HG02678 (cell line): ENCODE data around the gene ROMO1.
"Not testable (repeated sequence)": the region's sequence is repeated elsewhere in the genome, so short reads cannot be mapped to it uniquely, and the experiment has no call there.

Experiments used
- ATAC-seq: cut with Tn5 transposase; IDR thresholded peaks from one replicate; pipeline ENCODE4 v1.9.1; 2021; ENCODE audit warnings: mild to moderate bottlenecking, moderate library complexity; ENCODE audit not compliant: unreplicated experiment

ROMO1 gene

GRCh38 chr20:35709259-35709658 lies 10.1 kb downstream of the ROMO1 start:
- ATAC-seq, result no peak

GRCh38 chr20:35710039-35710438 lies 10.8 kb downstream of the ROMO1 start:
- ATAC-seq, result no peak

GRCh38 chr20:35710884-35711587 lies 11.8 kb downstream of the ROMO1 start:
- no peak for ATAC-seq

- no peak for ATAC-seq
Observed at GRCh38 chr20:35711588-35712209, 12.5 kb downstream of the ROMO1 start.

- not testable (repeated sequence) for ATAC-seq
Observed at GRCh38 chr20:35713120-35713519, 13.9 kb downstream of the ROMO1 start.

- ATAC-seq, result no peak
Observed at GRCh38 chr20:35714127-35714526, 14.9 kb downstream of the ROMO1 start.

- no peak for ATAC-seq
Observed at GRCh38 chr20:35715652-35716051, 16.4 kb downstream of the ROMO1 start.

DNA sequence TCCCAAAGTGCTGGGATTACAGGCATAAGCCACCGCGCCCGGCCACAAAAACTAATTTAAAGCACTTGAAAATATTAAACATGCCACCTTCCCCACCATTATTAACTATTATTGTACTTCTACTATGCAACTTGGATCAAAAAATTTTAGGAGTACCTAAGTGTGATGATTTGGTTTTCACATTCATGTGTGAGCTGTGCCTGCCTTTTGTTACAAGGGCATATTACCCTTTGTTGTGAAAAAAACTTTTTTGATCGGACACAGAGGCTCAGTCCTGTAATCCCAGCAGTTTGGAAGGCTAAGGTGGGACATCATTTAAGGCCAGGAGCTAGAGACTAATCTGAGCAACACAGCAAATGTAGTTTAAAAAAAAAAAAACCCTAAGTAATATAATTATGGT lies 17.1 kb downstream of the ROMO1 start:
- ATAC-seq, result no peak

DNA sequence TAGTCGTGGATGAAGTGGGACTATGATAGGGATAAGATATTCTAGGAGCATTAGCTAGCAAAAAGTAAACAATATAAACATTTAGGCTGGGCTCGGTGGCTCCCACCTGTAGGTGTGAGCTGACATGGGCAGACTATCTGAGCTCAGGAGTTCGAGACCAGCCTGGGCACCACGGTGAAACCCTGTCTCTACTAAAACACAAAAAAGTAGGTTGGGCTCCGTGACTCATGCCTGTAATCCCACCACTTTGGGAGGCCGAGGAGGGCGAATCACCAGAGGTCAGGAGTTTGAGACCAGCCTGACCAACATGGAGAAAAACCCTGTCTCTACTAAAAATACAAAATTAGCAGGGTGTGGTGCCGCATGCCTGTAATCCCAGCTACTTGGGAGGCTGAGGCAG lies 19.1 kb downstream of the ROMO1 start:
- ATAC-seq, result not testable (repeated sequence)

GRCh38 chr20:35718972-35719635 lies 19.9 kb downstream of the ROMO1 start:
- no peak for ATAC-seq

DNA sequence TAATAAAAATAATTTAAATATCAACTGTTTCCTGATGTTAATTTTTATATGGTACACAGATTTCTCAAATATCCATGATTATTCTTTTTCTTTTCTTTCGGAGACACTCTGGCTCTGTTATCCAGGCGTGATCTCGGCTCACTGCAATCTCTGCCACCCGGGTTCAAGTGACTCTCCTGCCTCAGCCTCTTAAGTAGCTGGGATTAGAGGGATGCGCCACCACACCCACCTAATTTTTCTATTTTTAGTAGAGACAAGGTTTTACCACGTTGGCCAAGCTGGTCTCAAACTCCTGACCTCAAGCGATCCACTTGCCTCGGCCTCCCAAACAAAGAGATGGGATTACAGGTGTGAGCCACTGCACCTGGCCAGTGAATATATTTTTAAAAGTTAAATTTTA lies 20.5 kb downstream of the ROMO1 start:
- no peak for ATAC-seq

DNA sequence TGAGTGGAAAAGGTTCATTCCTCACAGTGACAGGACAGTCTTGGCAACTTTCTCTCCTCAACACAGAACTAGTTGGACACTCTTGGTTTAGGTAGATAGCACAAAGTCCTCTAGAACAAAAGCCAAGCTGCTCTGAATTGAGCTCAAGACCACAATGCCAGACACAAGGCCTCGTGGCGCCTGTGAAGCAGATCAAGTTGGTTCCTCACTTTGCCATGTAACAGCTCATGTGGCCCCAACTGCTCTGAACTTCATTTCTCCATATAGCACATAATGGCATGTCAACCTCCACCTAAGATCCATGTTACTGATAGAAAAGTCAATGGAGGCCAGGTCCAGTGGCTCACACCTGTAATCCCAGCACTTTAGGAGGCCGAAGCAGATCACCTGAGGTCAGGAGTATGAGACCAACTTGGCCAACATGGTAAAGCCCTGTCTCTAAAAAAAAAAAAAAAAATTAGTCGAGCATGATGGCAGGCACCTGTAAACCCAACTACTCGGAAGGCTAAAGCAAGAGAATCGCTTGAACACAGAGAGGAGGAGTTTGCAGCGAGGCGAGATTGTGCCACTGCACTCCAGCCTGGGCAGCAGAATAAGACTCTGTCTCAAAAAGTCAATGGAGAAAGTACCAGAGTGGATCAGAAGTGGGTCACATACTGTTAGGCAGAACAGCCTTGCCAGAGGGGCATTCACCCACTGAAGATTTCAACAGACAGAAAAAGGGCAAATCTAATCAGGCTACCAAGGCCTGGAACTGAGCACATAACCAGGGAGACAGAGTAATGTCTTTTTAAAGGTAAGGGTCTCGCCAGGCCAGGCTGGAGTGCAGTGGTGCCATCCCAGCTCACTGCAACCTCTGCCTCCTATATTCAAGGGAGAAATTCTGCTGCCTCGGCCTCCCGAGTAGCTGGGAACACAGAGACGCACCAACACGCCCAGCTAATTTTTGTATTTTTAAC lies 21.2 kb downstream of the ROMO1 start:
- no peak for ATAC-seq

DNA sequence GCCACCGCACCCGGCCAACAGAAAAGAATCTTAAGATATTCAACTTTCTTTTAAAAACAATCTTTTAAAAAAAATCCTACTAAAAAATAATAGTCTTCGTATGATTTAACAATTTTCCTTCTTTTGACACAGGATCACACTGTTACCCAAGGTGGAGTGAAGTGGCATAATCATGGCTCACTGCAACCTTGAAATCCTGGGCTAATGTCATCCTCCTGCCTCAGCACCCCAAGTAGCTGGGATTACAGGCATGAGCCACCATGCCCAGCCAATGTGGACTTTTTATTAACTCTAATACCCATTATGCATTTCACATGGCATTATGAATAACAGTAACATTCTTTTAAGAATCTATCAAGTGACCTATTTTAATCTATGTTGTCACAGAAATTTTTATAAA lies 22.0 kb downstream of the ROMO1 start:
- ATAC-seq, result no peak

DNA sequence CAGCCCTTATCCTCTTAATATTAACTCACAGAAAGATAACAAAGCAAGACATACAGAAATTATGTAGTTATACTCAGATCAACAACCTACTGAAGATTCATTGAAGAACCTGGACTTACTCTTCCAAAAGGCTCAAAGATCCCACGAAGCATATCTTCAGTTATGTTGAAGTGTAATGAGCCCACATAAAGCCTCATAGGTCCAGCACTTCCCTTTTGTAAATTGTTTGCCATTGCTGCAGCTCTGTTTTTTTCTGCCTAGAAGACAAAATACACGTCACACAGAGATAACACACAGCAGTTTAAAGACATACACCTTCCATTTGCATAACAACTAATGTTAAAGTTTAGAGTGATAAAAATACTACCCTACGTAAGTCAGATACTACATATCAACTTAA lies 22.4 kb downstream of the ROMO1 start:
- no peak for ATAC-seq

DNA sequence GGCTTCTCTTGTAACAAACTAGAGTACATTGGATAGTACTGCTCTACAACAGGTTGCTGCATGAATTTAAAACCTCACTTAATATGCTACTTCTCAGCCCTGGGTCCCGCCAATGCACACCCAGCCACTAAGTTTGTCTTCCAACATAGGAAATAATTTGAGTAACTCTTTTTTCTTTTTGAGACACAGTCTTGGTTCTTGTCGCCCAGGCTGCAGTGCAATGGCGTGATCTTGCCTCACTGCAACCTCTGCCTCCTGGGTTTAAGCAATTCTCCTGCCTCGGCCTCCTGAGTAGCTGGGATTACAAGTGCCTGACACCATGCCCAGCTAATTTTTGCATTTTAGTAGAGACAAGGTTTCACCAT lies 24.1 kb downstream of the ROMO1 start:
- ATAC-seq, result not testable (repeated sequence)

DNA sequence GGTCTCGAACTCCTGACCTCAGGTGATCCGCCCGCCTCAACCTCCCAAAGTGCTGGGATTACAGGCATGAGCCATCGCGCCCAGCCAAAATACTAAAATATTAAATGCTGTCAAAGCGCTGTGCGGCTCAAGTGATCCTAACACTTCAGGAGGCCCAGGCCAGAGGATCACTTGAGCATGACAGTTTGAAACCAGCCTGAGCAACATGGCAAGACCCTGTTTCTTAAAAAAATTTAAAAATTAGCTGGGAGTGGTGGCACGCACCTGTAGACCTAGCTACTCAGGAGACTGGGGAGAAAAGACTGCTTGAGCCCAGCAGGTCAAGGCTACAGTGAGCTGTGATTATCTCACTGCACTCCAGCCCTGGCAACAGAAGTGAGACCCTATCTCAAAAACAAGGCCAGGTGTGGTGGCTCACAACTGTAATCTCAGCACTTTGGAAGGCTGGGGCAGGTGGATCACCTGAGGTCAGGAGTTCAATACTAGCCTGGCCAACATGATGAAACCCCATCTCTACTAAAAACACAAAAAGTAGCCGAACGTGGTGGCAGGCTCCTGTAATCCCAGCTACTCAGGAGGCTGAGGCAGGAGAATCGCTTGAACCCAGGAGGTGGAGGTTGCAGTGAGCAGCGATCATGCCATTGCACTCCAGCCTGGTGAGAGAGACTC lies 24.6 kb downstream of the ROMO1 start:
- ATAC-seq, result not testable (repeated sequence)

DNA sequence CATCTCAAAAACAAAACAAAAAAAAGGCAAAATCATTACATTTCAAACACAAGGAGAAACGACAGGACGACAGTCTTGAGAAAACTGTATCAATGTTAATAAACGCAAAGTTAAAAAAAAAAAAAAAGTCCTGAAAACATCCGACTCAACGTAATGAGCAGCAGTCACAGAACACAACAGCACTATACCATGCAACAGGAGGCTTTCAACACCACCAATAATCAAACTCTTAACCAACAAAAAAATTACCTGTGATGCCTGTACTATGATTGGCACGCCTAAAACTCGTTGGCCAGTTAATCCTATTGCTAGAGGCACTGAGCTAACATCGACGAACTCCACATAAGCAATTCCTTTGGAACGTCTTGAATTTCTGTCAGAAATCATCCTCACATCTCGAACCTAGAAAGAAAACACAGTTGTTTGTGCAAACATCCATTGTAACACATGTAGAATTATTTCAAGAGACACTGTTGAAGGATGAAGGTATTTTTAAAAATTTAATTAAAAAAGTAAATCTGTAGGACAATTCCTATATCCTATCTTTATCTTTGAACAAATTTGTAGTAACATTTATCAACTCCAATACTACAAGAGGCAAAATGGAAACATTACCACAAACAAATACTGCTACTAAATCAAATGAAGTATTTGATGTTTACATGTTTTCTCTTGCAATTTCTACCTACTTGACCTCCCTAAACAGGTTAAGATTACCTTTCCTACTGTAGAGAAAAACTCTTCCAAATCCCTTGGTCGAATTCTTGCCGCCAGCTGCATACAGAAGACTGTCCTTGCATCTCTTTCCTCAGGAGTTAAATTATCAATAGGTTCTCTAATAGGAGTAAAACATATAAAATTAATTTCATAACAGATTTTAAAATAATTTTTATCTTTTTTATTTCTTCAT lies 25.4 kb downstream of the ROMO1 start:
- ATAC-seq, result no peak

GRCh38 chr20:35726842-35727711 lies 27.9 kb downstream of the ROMO1 start:
- no peak for ATAC-seq
